ENCODE measurements around the gene CLEC20A.
A peak's percentile ranks its signal among the peaks of the same experiment; 100 is the strongest.

The CLEC20A gene

GRCh38 chr1:178467837-178468236 is 28.9 kb downstream of the CLEC20A start:
- no peak for FAIRE-seq

- FAIRE-seq = no peak
These were observed 31.8 kb downstream of the CLEC20A start for GRCh38 chr1:178465011-178465410.

DNA sequence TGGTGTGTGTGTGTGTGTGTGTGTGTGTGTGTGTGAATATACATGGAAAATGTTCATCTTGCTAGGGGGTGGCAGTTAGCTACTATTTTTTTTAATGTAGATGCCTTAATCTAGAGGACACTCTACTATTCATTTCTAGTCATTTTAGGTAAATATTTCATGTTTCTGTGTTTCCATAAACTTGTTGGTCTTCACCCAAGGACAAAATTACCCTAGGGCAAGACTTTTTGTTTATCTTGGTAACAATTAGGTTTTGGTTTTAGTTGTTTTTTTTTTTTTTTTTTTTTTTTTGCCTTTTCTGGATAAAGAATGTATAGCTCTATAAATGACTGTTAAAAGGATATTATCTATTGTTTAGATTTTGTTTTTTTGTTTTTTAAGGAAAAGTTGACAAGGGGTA is 32.2 kb downstream of the CLEC20A start:
- FAIRE-seq = peak; percentile 86

DNA sequence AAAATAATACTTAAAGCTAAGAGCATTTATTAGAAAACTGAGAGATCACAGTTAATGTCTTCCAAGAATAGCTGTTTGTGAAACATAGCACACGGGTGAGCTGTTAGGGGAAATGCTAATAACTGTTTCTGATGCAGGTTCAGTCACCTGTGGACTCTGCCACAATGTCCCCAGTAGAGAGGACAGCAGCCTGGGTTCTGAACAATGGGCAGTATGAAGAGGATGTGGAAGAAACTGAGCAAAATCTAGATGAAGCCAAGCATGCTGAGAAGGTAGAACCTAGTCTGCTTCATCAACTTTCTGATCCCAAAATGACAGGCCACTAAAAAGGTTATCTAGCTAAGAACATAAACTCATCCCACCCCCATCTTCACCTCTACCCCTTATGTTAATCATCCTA is 32.6 kb downstream of the CLEC20A start:
- FAIRE-seq = no peak

DNA sequence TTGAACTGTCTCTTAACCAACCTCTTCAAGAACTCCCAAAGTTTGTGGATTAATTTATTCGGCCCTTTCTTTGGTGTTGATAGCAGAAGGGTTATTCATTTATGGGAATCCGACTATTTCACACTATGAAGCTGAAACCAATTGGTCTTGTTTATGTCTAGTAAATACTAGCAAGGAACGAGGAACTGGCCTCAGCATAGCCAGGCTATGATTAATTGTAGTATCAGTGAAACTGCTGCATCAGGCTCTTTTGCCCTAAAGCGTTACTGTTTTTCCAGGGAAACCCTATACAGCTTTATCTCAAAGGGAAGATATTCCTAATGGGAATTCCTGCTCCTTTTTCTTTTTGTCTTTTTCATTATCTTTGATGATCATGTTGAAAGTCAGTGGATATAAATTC is 35.1 kb downstream of the CLEC20A start:
- no peak for FAIRE-seq

GRCh38 chr1:178461104-178461503 is 35.7 kb downstream of the CLEC20A start:
- no peak for FAIRE-seq

- no peak for FAIRE-seq
These were observed 38.6 kb downstream of the CLEC20A start for GRCh38 chr1:178458203-178458602.

DNA sequence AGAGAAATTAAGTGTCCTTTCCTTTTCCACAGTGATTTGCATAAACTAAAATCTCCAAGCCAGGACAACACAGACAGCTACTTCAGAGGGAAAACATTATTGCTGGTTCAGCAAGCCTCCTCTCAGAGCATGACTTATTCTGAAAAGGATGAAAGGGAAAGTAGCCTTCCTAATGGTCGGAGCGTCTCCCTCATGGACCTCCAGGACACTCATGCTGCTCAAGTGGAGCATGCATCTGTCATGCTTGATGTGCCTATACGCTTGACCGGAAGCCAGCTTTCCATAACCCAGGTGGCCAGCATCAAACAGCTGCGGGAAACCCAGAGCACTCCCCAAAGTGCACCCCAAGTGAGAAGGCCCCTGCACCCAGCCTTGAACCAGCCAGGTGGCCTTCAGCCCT is 39.1 kb downstream of the CLEC20A start:
- no peak for FAIRE-seq

DNA sequence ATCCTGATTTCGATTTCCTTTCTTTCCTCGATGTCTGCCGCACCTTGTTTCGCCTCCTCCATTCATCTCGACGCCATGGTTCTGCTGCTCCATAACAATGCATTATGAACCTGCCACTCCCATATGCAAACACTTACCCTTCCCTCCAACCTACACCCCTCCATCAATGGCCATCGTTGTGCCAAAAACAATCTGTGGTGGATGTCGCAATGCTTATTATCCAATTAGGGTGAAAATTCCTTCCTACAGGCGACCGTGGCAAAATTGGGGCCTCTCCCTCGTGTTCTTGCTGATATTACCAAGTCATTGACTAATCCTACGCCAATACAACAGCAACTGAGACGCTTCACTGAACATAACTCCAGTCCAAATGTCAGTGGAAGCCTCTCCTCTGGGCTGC is 40.3 kb downstream of the CLEC20A start:
- FAIRE-seq = no peak

GRCh38 chr1:178452013-178452412 is 44.8 kb downstream of the CLEC20A start:
- no peak for FAIRE-seq

DNA sequence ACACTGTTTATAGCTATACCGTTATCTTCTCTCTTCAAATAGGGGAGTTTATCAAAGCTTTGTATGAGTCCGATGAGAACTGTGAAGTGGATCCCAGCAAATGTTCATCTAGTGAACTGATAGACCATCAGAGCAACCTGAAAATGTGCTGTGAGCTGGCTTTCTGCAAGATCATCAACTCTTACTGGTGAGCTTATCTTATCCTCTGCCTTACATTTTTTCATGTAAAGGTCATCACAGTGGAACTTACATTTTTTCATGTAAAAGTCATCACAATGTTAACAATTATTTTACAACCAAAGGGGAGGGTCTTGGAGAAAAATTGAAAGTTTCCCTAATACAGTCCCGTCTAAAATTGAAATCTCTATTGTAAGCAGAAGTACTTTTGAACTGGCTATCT is 45.2 kb downstream of the CLEC20A start:
- no peak for FAIRE-seq

DNA sequence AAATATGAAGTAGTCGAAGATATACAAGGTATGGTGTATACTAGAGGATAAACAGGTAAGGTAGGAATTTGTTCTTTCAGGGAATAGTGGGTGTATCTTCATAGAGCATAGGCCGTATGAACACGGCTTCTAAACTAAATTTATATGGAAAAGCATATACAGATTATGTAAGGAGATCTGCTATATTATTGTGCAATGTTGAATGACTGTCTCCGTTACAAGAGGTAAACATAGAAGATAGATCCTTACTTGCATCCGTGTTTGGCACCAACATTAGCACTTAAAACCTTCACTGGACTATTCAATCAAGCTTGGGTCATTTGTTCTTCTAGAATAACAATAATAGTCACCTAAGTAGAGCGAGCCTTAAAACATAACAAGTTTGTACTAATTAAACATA is 45.9 kb downstream of the CLEC20A start:
- no peak for FAIRE-seq

GRCh38 chr1:178442925-178443324 is 53.8 kb downstream of the CLEC20A start:
- FAIRE-seq = no peak

DNA sequence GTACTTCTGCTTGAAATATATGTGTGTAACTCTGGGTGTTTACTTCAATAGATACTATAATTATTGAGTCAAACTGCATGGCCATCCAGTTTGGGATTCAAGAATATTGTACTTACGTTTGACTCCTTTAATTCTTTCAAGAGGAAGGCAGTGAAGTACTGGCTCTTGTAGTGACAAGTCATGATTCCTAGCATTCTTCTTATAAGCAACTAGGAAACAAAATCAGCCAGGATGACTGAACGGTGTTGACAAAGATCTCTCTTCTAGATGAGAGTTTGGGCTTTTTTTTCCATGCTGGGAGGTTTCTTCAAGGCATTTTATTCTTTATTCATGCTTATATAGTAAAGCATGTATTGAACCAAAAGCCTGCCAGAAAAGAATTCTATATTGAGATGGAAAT is 58.3 kb downstream of the CLEC20A start:
- FAIRE-seq = no peak

- no peak for FAIRE-seq
These were observed 59.9 kb downstream of the CLEC20A start for GRCh38 chr1:178436899-178437298.

GRCh38 chr1:178434899-178435435 is 61.8 kb downstream of the CLEC20A start:
- FAIRE-seq = no peak

- no peak for FAIRE-seq
These were observed 62.4 kb downstream of the CLEC20A start for GRCh38 chr1:178434360-178434759.
